IPS DF 6.9 (cell line): ENCODE data around the gene GATA1.

Experiments used
- DNase-seq: peaks from one replicate; pipeline ENCODE4 v3.0.0-alpha.2; 2013; ENCODE audit warnings: low read depth, low spot score
- H3K27ac ChIP-seq: one replicate; pipeline ENCODE4 v1.5.1; 2013; ENCODE audit warnings: low read length, control low read depth
- H3K27me3 ChIP-seq: 2 replicates; pipeline ENCODE4 v1.6.1; 2013; ENCODE audit warnings: mild to moderate bottlenecking, low read length; ENCODE audit not compliant: control insufficient read depth, insufficient read depth
- H3K36me3 ChIP-seq: 2 replicates; pipeline ENCODE4 v1.6.1; 2013; ENCODE audit warnings: low read length; ENCODE audit not compliant: control insufficient read depth, insufficient read depth
- H3K4me1 ChIP-seq: 2 replicates; pipeline ENCODE4 v1.6.1; 2013; ENCODE audit warnings: low read length; ENCODE audit not compliant: control insufficient read depth, insufficient read depth
- H3K4me3 ChIP-seq: 2 replicates; pipeline ENCODE4 v1.5.1; 2013; ENCODE audit warnings: mild to moderate bottlenecking, low read length
- H3K9me3 ChIP-seq: 2 replicates; pipeline ENCODE4 v1.6.1; 2013; ENCODE audit warnings: low read length, inconsistent platforms; ENCODE audit not compliant: control insufficient read depth, insufficient read depth
- WGBS: extraction: QIAGEN DNeasy Blood & Tissue Kit; methylation state at CpG from one replicate; pipeline ENCODE4 v1.1.7; 2013; ENCODE audit warnings: mixed read lengths, missing lambda C conversion rate; ENCODE audit not compliant: insufficient read length, insufficient coverage; 5-methylcytosine and 5-hydroxymethylcytosine counted together

Gene GATA1

GRCh38 chrX:48786341-48786800 lies at the start of gene GATA1:
Gene GATA1 (plus strand): TSS chrX:48786590. CDS start chrX:48791110, 4,520 bp downstream.
- H3K36me3 ChIP-seq = no peaks in the 10 kb centered on the region
- no peak within 1 kb of the TSS for H3K27ac ChIP-seq
- no peaks in the 10 kb centered on the region for H3K4me1 ChIP-seq
- no peaks in the 10 kb centered on the region for H3K27me3 ChIP-seq
- no peaks in the 10 kb centered on the region for H3K9me3 ChIP-seq
- no peak for DNase-seq
- WGBS = no CpG with 5 or more reads among the region's 7 CpGs
- H3K4me3 ChIP-seq = no peak within 1 kb of the TSS

- Histone ChIP-seq H3K27me3 (no peaks in the 10 kb centered on the region), H3K4me3 (no peak overlapping the region; the same call in 1 of the 2 replicates), H3K4me1 (no peaks in the 10 kb centered on the region), H3K9me3 (no peaks in the 10 kb centered on the region), H3K36me3 (no peaks in the 10 kb centered on the region), H3K27ac (no peak overlapping the region)
- DNase-seq = no peak
- no CpG with 5 or more reads among the region's 10 CpGs for WGBS
Measured at GRCh38 chrX:48736878-48737212, 49.5 kb upstream of the GATA1 start.

GRCh38 chrX:48737213-48737938 lies 49.0 kb upstream of the GATA1 start:
- peak; percentile 80 for DNase-seq
- H3K9me3 ChIP-seq = no peaks in the 10 kb centered on the region
- H3K27ac ChIP-seq = no peak overlapping the region
- no CpG with 5 or more reads among the region's 48 CpGs for WGBS
- H3K4me1 ChIP-seq = no peaks in the 10 kb centered on the region
- no peaks in the 10 kb centered on the region for H3K36me3 ChIP-seq
- peak overlapping the region; percentile 65; the same call in 1 of the 2 replicates for H3K4me3 ChIP-seq
- H3K27me3 ChIP-seq = no peaks in the 10 kb centered on the region

- WGBS = no CpG with 5 or more reads among the region's 7 CpGs
- Histone ChIP-seq H3K27ac (no peak overlapping the region), H3K36me3 (no peaks in the 10 kb centered on the region), H3K4me3 (peak overlapping the region; percentile 65; the same call in 1 of the 2 replicates), H3K9me3 (no peaks in the 10 kb centered on the region), H3K4me1 (no peaks in the 10 kb centered on the region), H3K27me3 (no peaks in the 10 kb centered on the region)
- DNase-seq = no peak
Measured at GRCh38 chrX:48737940-48738339, 48.5 kb upstream of the GATA1 start.

- WGBS = no CpG with 5 or more reads among the region's 8 CpGs
- no peaks in the 10 kb centered on the region for H3K9me3 ChIP-seq
- H3K27ac ChIP-seq = no peak overlapping the region
- H3K27me3 ChIP-seq = no peaks in the 10 kb centered on the region
- no peak for DNase-seq
- no peak overlapping the region for H3K4me3 ChIP-seq
- H3K36me3 ChIP-seq = no peaks in the 10 kb centered on the region
- H3K4me1 ChIP-seq = no peaks in the 10 kb centered on the region
Measured at GRCh38 chrX:48741834-48742233, 44.6 kb upstream of the GATA1 start.

GRCh38 chrX:48745222-48745621 lies 41.2 kb upstream of the GATA1 start:
- no peaks in the 10 kb centered on the region for H3K36me3 ChIP-seq
- H3K4me3 ChIP-seq = no peak overlapping the region
- no peaks in the 10 kb centered on the region for H3K4me1 ChIP-seq
- no peaks in the 10 kb centered on the region for H3K9me3 ChIP-seq
- no CpG with 5 or more reads among the region's 4 CpGs for WGBS
- DNase-seq = no peak
- H3K27ac ChIP-seq = no peak overlapping the region
- H3K27me3 ChIP-seq = no peaks in the 10 kb centered on the region

- Histone ChIP-seq H3K27me3 (no peaks in the 10 kb centered on the region), H3K9me3 (no peaks in the 10 kb centered on the region), H3K4me1 (no peaks in the 10 kb centered on the region), H3K27ac (no peak overlapping the region), H3K36me3 (no peaks in the 10 kb centered on the region), H3K4me3 (no peak overlapping the region)
- DNase-seq = no peak
- no CpG with 5 or more reads among the region's 8 CpGs for WGBS
Measured at GRCh38 chrX:48747415-48748016, 38.9 kb upstream of the GATA1 start.

- Histone ChIP-seq H3K4me1 (no peaks in the 10 kb centered on the region), H3K27ac (no peak overlapping the region), H3K4me3 (no peak overlapping the region), H3K36me3 (no peaks in the 10 kb centered on the region), H3K27me3 (no peaks in the 10 kb centered on the region), H3K9me3 (no peaks in the 10 kb centered on the region)
- no CpG with 5 or more reads among the region's 5 CpGs for WGBS
- DNase-seq = no peak
Measured at GRCh38 chrX:48749182-48749581, 37.2 kb upstream of the GATA1 start.

- H3K36me3 ChIP-seq = no peaks in the 10 kb centered on the region
- WGBS = no CpG with 5 or more reads among the region's 3 CpGs
- no peaks in the 10 kb centered on the region for H3K27me3 ChIP-seq
- no peaks in the 10 kb centered on the region for H3K4me1 ChIP-seq
- no peak overlapping the region for H3K4me3 ChIP-seq
- no peaks in the 10 kb centered on the region for H3K9me3 ChIP-seq
- no peak for DNase-seq
- H3K27ac ChIP-seq = no peak overlapping the region
Measured at GRCh38 chrX:48751343-48751742, 35.0 kb upstream of the GATA1 start.

GRCh38 chrX:48752498-48752897 lies 33.9 kb upstream of the GATA1 start:
- Histone ChIP-seq H3K36me3 (no peaks in the 10 kb centered on the region), H3K4me1 (no peaks in the 10 kb centered on the region), H3K4me3 (no peak overlapping the region), H3K27me3 (no peaks in the 10 kb centered on the region), H3K9me3 (no peaks in the 10 kb centered on the region), H3K27ac (no peak overlapping the region)
- no peak for DNase-seq
- WGBS = no CpG with 5 or more reads among the region's 7 CpGs
